T-helper 1 cell (primary cell): ENCODE data around the gene ZBTB38.
A peak's percentile ranks its signal among the peaks of the same experiment; 100 is the strongest.

Experiments used
- DNase-seq, 5 donors: peaks; one replicate each; pipeline ENCODE4 v3.0.0-alpha.2; 2012 to 2020

The ZBTB38 gene

GRCh38 chr3:141341536-141341935 lies 26.8 kb upstream of the ZBTB38 start:
- DNase-seq, result no peak

GRCh38 chr3:141342386-141342785 lies 25.9 kb upstream of the ZBTB38 start:
- no peak for DNase-seq

- no peak for DNase-seq
These were observed 25.2 kb upstream of the ZBTB38 start for GRCh38 chr3:141343077-141343476.

GRCh38 chr3:141343865-141344271 lies 24.4 kb upstream of the ZBTB38 start:
- no peak for DNase-seq

- DNase-seq, result no peak
These were observed 22.8 kb upstream of the ZBTB38 start for GRCh38 chr3:141345528-141345927.

GRCh38 chr3:141346007-141346406 lies 22.3 kb upstream of the ZBTB38 start:
- no peak for DNase-seq

- DNase-seq, result no peak
These were observed 21.9 kb upstream of the ZBTB38 start for GRCh38 chr3:141346418-141346817.

GRCh38 chr3:141346839-141347238 lies 21.5 kb upstream of the ZBTB38 start:
- no peak for DNase-seq

GRCh38 chr3:141348837-141349236 lies 19.5 kb upstream of the ZBTB38 start:
- no peak for DNase-seq

GRCh38 chr3:141349711-141350110 lies 18.6 kb upstream of the ZBTB38 start:
- DNase-seq, result no peak

- DNase-seq, result no peak
These were observed 17.6 kb upstream of the ZBTB38 start for GRCh38 chr3:141350666-141351065.

- no peak for DNase-seq
These were observed 15.9 kb upstream of the ZBTB38 start for GRCh38 chr3:141352262-141352984.

- no peak for DNase-seq
These were observed 14.4 kb upstream of the ZBTB38 start for GRCh38 chr3:141353652-141354495.

- no peak for DNase-seq
These were observed 13.8 kb upstream of the ZBTB38 start for GRCh38 chr3:141354517-141354916.

- DNase-seq, result no peak
These were observed 13.1 kb upstream of the ZBTB38 start for GRCh38 chr3:141355242-141355641.

- DNase-seq, result no peak
These were observed 12.3 kb upstream of the ZBTB38 start for GRCh38 chr3:141356046-141356445.

- DNase-seq, result peak in 1 of 5 donors; percentile 56
These were observed 7.3 kb upstream of the ZBTB38 start for GRCh38 chr3:141360888-141361598.

GRCh38 chr3:141362736-141363135 lies 5.6 kb upstream of the ZBTB38 start:
- DNase-seq, result no peak

GRCh38 chr3:141365201-141365600 lies 3.1 kb upstream of the ZBTB38 start:
- no peak for DNase-seq

- DNase-seq, result no peak
These were observed 1.8 kb upstream of the ZBTB38 start for GRCh38 chr3:141366285-141367037.

- DNase-seq, result no peak
These were observed 1.1 kb upstream of the ZBTB38 start for GRCh38 chr3:141367038-141367730.
